Ishikawa (cell line): ENCODE data around the gene BRD9.

Source experiments
- CREB1 ChIP-seq: IDR thresholded peaks from 2 replicates; pipeline ENCODE4 v1.6.1; 2012; ENCODE audit warnings: low read depth
- EGR1 ChIP-seq: IDR thresholded peaks from 2 replicates; pipeline ENCODE4 v1.6.1; 2012
- EP300 ChIP-seq: IDR thresholded peaks from 2 replicates; pipeline ENCODE4 v1.6.1; 2012; ENCODE audit warnings: borderline replicate concordance
- FOXM1 ChIP-seq: IDR thresholded peaks from 2 replicates; pipeline ENCODE4 v1.6.1; 2012; ENCODE audit warnings: low read depth, borderline replicate concordance
- MAX ChIP-seq: IDR thresholded peaks from 2 replicates; pipeline ENCODE4 v1.6.1; 2012
- TAF1 ChIP-seq: IDR thresholded peaks from 2 replicates; pipeline ENCODE4 v1.6.1; 2012; ENCODE audit warnings: low read depth, mild to moderate bottlenecking
- TEAD4 ChIP-seq: IDR thresholded peaks from 2 replicates; pipeline ENCODE4 v1.6.1; 2012
- USF1 ChIP-seq: IDR thresholded peaks from 2 replicates; pipeline ENCODE4 v1.6.1; 2012

- no peak for TF ChIP-seq TAF1
- TF ChIP-seq USF1 = no peak
- TF ChIP-seq FOXM1 = no peak
- no peak for TF ChIP-seq EP300
- TF ChIP-seq CREB1 = no peak
- no peak for TF ChIP-seq TEAD4
- TF ChIP-seq EGR1 = no peak
- no peak for TF ChIP-seq MAX
These were observed 24.1 kb upstream of the BRD9 start for GRCh38 chr5:916441-917293.
